ENCODE data around the gene CDK5RAP1. TPM values are rescaled to one million over a fixed set of nuclear protein-coding genes. Genes with fewer than 3 reads are reported as not detected.

CDK5RAP1 gene
- total and polyA plus RNA-seq, 9 of the 15 experiments (the other 6 are each of a cell fraction or from before 2014, with no cell fraction given): 41.6 to 127 (median 58.3) TPM

DNA sequence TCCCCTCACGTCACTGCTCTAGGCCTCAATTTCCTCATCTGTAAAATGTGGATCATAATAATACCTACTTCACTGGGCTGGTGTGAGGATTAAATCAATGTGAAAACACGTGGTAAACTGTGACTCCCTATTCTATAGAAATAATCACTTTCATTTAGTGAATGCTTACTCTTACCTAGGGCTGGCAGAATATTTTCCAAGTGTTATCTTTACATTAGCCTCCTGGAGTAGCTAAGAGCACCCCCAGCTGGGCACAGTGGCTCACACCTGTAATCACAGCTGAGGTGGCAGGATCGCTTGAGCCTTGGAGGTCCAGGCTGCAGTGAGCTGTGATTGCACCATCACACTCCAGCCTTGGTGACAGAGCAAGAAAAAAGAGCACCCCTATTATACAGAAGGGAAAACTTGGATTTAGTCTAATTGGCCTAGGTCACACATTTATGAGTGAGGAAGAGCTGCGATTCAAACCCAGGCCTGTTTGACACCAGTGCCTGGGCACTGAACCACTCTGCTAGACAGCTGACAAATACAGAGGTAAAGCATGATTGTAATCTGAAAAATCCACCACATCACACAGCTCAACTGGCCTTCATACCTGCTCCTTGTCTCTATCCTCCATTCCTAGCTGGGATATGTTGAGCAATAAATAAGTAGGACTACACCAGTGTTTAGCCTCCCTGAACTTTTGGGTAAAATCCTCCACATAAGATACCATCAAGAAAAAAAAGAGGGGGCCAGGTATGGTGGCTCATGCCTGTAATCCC lies 43.7 kb upstream of the CDK5RAP1 start:
- DNase-seq (ENCODE audit: extremely low read depth in 1 of 4, low spot score in 3 of 4) (peak in 2 of 4 experiments; percentile 1 to 55), ATAC-seq (no peak), FAIRE-seq (no peak)
- Histone ChIP-seq H3K9ac (ENCODE audit: insufficient read depth in 1 of 2, low read depth in 2 of 2, low read length in 2 of 2) (peak overlapping the region; percentile 40 to 70; a peak in 3 of 4 replicates), H3K4me1 (replicated peaks in 1 of 2; ENCODE audit: control insufficient read depth in 2 of 2, insufficient read depth in 2 of 2, low read length in 2 of 2) (peaks cover 32 to 35% of the 10 kb centered on the region in 2 experiments; a peak in 4 of 5 replicates), H3K4me2 (ENCODE audit: insufficient read depth, low read length) (peak overlapping the region; percentile 93), H3K27ac (ENCODE audit: extremely low read depth, low read depth, low read length) (peak overlapping the region; percentile 69), H4K20me1 (replicated peaks; ENCODE audit: control insufficient read depth, insufficient read depth, low read length) (no peaks in the 10 kb centered on the region), H2AFZ (ENCODE audit: low read depth, low read length) (peak overlapping the region; percentile 93), H3K4me3 (peak overlapping the region; percentile 78; the same call in 1 of the 2 replicates), H3K9me3 (replicated peaks; ENCODE audit: control insufficient read depth, insufficient read depth, low read depth, low read length) (no peaks in the 10 kb centered on the region), H3K36me3 (ENCODE audit: control insufficient read depth, insufficient read depth, low read length) (no peaks in the 10 kb centered on the region), H3K9me1 (ENCODE audit: control insufficient read depth, insufficient read depth, low read length) (no peaks in the 10 kb centered on the region), H3K79me2 (ENCODE audit: control insufficient read depth, insufficient read depth, low read length) (peaks cover 23% of the 10 kb centered on the region; the same call in 2 of the 3 replicates), H3K27me3 (ENCODE audit: control insufficient read depth in 2 of 2, insufficient read depth in 2 of 2, low read length in 2 of 2) (no peaks in the 10 kb centered on the region)
- no TSS peak for BruUV-seq (replicated peaks)
- WGBS (ENCODE audit: insufficient coverage, low coverage, missing lambda C conversion rate): 38% methylated on average over 4 of the region's 4 CpGs
- ChIA-PET POLR2A (interaction anchor here (0.6 to 1.0 kb wide), 4 partner anchors 22 to 233 kb away, joined by 3 to 4 read pairs (median 4); no protein-coding TSS in a partner anchor), CTCF (ENCODE audit: low intra/inter-chr PET ratio) (no interaction called here)
- intact Hi-C loops (cut with micrococcal nuclease): loop anchor here (2.0 to 5.0 kb wide), 2 partner anchors 28 to 43 kb away; partner anchors contain the start of gene CDK5RAP1
- in situ Hi-C loops (cut with MboI): no loop called here
- TF ChIP-seq CEBPG (CRISPR knock-in tag; IDR thresholded peaks at IDR 0.05): no peak
- 0 out of 4 replicates have a peak, but pooled peaks of 1 of the 2 experiments have one; percentile 15 for TF ChIP-seq CEBPG (tag; conservative IDR thresholded peaks at IDR 0.05 in 1 of 2, IDR thresholded peaks at IDR 0.05 in 1 of 2)
- TF ChIP-seq GATAD2B (IDR thresholded peaks at IDR 0.05; ENCODE audit: borderline replicate concordance): no peak
- TF ChIP-seq PYGO2 (tag; IDR thresholded peaks at IDR 0.05): no peak
- TF ChIP-seq, protein P1, sequence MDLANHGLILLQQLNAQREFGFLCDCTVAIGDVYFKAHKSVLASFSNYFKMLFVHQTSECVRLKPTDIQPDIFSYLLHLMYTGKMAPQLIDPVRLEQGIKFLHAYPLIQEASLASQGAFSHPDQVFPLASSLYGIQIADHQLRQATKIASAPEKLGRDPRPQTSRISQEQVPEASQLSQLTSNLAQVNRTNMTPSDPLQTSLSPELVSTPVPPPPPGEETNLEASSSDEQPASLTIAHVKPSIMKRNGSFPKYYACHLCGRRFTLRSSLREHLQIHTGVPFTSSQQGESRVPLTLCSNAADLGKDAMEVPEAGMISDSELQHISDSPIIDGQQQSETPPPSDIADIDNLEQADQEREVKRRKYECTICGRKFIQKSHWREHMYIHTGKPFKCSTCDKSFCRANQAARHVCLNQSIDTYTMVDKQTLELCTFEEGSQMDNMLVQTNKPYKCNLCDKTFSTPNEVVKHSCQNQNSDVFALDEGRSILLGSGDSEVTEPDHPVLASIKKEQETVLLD (IDR thresholded peaks at IDR 0.05): no peak
- TF ChIP-seq, protein P2, sequence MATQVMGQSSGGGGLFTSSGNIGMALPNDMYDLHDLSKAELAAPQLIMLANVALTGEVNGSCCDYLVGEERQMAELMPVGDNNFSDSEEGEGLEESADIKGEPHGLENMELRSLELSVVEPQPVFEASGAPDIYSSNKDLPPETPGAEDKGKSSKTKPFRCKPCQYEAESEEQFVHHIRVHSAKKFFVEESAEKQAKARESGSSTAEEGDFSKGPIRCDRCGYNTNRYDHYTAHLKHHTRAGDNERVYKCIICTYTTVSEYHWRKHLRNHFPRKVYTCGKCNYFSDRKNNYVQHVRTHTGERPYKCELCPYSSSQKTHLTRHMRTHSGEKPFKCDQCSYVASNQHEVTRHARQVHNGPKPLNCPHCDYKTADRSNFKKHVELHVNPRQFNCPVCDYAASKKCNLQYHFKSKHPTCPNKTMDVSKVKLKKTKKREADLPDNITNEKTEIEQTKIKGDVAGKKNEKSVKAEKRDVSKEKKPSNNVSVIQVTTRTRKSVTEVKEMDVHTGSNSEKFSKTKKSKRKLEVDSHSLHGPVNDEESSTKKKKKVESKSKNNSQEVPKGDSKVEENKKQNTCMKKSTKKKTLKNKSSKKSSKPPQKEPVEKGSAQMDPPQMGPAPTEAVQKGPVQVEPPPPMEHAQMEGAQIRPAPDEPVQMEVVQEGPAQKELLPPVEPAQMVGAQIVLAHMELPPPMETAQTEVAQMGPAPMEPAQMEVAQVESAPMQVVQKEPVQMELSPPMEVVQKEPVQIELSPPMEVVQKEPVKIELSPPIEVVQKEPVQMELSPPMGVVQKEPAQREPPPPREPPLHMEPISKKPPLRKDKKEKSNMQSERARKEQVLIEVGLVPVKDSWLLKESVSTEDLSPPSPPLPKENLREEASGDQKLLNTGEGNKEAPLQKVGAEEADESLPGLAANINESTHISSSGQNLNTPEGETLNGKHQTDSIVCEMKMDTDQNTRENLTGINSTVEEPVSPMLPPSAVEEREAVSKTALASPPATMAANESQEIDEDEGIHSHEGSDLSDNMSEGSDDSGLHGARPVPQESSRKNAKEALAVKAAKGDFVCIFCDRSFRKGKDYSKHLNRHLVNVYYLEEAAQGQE (IDR thresholded peaks at IDR 0.05; ENCODE audit: borderline replicate concordance): peak; percentile 35; the same call in 1 of the 2 replicates
- TF ChIP-seq, protein P2 (CRISPR knock-in tag; IDR thresholded peaks at IDR 0.05; ENCODE audit: low read depth): no peak
- TF ChIP-seq RB1 (IDR thresholded peaks at IDR 0.05; ENCODE audit: low read depth): no peak
- TF ChIP-seq BCOR (IDR thresholded peaks at IDR 0.05): no peak
- TF ChIP-seq POLR3A (IDR thresholded peaks at IDR 0.05; ENCODE audit: borderline replicate concordance, extremely low read depth, insufficient read depth, insufficient read length): no peak
